ENCODE data around the gene C1orf226.
"Not testable (repeated sequence)": the region's sequence is repeated elsewhere in the genome, so short reads cannot be mapped to it uniquely, and the experiment has no call there.

C1orf226 gene, protein sequence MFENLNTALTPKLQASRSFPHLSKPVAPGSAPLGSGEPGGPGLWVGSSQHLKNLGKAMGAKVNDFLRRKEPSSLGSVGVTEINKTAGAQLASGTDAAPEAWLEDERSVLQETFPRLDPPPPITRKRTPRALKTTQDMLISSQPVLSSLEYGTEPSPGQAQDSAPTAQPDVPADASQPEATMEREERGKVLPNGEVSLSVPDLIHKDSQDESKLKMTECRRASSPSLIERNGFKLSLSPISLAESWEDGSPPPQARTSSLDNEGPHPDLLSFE

GRCh38 chr1:162381383-162381782, at the start of gene C1orf226:
TSS of gene C1orf226 (plus strand) at chr1:162381728. CDS start at chr1:162381902, 174 bp downstream.
- in situ Hi-C loops (cut with HindIII; ENCODE audit: low sequenced_read_pairs): no loop called here

DNA sequence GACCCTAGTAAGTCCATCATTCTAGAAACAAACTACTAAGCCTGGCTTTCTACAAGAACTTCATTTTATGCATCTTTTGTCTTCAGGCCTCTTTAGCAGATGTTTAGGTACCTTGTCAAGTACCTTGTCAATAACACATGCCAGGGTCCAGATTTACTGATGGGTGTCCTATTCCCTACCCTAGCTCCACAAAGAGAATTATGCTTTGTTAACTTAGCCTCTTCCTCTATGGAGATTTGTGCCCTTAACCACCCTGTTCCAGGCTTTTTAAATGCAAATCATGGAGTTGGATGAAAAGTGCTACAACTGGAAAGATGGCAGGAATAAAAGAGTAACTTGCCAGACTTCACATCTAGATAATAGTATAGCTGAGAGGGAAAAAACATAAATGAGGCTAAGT, 47.5 kb upstream of the C1orf226 start:
- in situ Hi-C loops (cut with HindIII; ENCODE audit: low sequenced_read_pairs): no loop called here

- in situ Hi-C loops (cut with HindIII; ENCODE audit: low sequenced_read_pairs): no loop called here
Observed at GRCh38 chr1:162335126-162335525, 46.4 kb upstream of the C1orf226 start.

DNA sequence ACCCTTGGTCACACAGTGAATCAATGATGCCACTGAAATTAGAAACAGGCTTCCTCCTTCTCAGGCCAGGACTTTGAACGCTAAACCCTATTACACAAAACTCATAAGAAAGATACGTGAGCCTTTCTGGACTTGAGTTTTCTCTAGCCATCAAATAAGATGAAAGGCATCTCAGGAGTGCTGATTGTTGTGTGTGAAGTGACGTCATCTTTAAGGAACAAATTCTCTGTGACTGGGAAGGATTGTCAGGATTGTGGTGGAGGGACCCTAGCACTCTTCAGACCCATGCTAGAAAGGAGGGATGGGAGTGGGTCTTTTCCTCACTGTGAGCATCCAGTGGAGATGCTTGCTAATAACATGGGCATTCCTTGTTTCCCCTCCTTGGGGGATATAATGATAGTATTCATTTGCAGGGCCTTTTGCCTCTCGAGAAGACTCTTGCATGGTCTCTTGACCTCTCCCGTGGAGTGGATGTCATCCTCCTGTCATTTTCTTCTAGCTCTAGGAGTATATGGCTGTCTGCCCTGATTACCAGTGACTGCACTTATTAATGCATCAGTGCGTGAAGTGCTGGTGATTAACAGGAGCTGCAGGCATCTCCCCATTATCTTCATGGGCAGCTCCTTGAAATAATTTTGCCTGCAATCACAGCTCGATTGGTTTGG, 44.8 kb upstream of the C1orf226 start:
- in situ Hi-C loops (cut with HindIII; ENCODE audit: low sequenced_read_pairs): no loop called here

DNA sequence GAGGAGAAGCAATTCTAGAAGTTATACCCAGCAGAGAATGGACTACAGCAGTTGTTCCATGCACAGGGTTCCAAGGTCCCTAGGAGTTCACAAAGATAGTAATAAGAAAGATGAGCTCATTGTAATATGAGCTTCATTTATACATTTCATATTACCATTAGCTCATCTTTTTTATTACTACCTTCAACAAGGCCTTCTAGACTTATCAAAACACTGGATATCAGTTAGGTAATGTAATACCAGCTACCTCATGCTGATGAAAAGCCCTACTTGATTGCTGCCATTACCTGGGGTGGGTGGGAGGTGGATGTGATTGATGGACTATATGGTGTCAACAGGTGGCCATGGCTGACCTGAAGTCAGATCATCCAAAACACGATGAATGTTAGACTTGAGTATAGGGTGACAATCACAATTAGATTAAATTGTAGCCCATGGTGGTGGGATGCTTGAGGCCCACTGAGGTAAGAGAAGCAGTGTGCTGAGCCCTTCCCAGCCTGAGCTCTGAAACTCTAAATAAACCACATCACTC, 39.0 kb upstream of the C1orf226 start:
- in situ Hi-C loops (cut with HindIII; ENCODE audit: low sequenced_read_pairs): no loop called here

- in situ Hi-C loops (cut with HindIII; ENCODE audit: low sequenced_read_pairs): no loop called here
Observed at GRCh38 chr1:162343470-162343869, 38.1 kb upstream of the C1orf226 start.

DNA sequence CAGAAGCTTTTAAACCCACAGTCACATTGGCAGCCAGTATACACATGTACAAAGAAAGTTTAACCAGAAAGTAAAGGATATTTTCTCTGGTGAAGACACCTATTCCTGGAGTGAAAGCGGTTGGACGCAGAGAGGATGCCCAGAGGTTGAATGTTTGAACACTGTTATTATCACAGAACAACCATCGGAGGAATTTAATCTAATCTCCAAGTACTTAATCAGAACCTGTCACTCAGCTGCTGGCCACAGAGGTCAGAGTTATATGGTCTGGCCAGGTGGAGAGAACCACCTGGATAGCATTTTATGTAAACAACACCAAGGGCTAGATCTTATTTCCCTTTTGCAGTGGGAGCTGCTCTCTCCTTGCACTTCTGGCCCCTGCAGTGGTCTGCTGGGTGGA, 34.2 kb upstream of the C1orf226 start:
- in situ Hi-C loops (cut with HindIII; ENCODE audit: low sequenced_read_pairs): no loop called here

DNA sequence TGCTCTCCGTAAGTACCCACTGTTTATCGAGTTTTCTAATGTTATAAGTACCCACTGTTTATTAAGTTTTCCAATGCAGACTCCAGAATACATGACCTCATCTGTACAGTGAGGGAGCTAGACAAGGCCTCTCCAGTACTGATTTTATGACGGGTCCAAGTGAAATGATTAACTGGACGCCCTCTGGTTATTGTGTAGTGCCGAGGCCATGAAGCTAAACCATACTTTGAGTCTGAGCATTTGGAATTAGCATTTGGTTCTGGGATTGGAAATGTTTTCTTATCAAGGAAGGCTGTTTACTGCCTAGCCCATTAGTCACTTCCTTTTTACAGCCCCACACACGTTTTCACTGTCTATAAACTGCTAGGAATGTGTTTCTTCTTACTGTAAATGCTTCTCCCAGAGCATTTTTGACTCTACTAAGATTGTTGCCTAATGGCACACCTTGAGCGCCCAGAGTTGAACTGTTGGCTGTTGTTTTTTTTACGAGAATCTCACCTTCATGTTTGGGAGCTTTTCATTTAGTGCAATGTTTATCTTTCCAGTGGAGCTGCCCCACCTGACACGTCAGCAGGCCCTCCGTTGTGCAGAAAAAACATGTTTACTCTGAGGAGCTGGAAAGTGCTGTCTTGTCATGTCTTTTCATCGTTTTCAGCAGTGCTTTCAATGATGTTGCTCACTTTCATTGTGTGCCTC, 31.7 kb upstream of the C1orf226 start:
- in situ Hi-C loops (cut with HindIII; ENCODE audit: low sequenced_read_pairs): no loop called here

GRCh38 chr1:162351246-162351842, 30.2 kb upstream of the C1orf226 start:
- in situ Hi-C loops (cut with HindIII; ENCODE audit: low sequenced_read_pairs): no loop called here

GRCh38 chr1:162351874-162352273, 29.7 kb upstream of the C1orf226 start:
- in situ Hi-C loops (cut with HindIII; ENCODE audit: low sequenced_read_pairs): not testable (repeated sequence)

- in situ Hi-C loops (cut with HindIII; ENCODE audit: low sequenced_read_pairs): no loop called here
Observed at GRCh38 chr1:162353078-162353477, 28.4 kb upstream of the C1orf226 start.

DNA sequence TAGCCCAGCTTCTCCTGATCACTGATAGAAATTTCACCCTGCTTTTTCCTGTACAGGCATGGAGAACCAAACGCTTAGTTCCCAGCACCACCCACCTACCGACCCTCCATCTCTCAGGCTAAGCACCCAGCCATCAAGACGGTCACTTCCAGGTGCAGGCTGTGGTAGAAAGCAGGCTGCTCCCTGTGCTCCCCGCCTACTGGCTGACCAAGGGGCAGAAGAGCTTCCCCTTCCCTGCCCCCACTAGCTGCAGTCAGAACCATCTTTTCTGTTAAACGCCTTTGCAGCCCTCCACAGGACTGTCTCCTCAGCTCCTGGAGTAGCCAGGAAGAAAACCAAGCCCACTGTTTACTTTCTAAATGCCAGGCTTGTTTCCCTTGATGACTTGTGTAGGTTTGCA, 27.8 kb upstream of the C1orf226 start:
- in situ Hi-C loops (cut with HindIII; ENCODE audit: low sequenced_read_pairs): no loop called here

DNA sequence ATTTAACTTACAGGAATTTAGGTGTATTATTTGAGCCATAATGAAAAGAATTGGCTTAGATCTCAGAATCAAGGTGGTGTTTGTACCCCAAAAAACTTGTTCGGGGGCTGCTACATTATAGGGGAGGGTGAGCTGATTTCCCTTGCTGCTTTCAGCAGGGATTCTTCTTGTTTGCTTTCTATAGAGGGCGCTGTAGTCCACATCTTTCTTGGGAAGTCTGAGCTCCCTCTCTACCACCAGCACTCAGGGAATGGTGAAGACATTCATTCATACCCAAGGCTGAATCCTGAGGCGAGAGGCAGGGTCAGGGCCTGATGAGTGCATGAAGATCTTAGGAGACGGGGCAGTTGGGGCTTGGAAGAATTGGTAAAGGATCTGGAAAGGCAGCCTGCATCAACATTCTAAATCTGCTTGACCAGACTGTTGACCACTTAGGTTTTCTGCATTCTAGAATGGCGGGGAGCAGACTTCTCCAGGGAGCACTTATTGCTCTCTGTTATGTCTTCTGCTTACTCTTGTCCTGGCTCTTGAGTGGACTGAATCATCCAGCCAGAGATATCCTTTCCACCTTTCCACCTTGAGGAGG, 23.8 kb upstream of the C1orf226 start:
- in situ Hi-C loops (cut with HindIII; ENCODE audit: low sequenced_read_pairs): no loop called here

DNA sequence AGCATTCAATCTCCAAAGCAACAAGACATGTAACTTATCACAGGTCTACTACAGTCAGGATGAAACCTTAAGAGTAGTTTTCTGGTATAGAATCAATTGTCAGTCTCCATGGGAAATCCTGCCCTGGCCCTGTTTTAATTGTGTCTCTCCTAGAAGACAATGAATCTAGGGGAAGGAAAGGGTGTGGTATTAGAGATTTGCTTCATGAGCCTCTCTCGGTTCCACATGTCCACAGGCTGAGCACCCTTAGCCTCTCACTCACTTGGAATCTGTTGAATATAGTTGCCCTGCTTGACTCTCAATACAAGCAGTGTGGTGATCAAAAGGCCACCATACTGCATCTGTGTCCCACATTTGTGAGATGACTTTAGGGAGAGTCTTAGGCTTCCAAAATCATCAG, 22.6 kb upstream of the C1orf226 start:
- in situ Hi-C loops (cut with HindIII; ENCODE audit: low sequenced_read_pairs): no loop called here

GRCh38 chr1:162359523-162360236, 21.8 kb upstream of the C1orf226 start:
- in situ Hi-C loops (cut with HindIII; ENCODE audit: low sequenced_read_pairs): no loop called here

DNA sequence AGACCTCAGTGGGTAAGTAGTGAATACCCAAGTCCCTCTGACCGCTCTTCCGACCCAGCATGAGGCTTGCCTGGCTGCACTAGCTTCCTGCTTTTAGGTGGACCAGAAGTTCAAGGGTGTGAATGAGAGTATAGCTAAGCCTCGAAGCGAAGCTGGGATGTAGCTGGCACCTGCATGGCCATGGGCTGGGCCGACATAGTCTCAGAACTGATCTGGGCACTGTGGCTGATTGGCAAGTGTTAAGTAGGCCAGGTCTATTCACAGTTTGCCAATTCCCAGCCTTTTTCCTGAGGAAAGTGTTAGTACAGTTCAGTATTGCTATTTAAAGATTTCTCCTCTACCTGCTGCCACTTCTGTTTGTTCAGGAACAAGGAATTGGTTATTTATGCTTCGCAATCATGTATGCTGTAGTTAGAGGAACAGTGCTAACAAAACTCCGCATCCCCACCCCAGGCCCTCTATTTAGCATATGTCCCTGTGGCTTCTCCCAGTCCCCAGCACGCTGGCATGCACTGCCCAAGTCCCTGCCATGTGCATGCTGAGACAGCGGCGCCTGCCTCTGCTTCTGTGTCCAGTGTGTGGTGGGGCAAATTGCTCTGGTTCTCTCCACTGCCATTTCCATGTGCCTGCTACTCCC, 21.2 kb upstream of the C1orf226 start:
- in situ Hi-C loops (cut with HindIII; ENCODE audit: low sequenced_read_pairs): no loop called here

- in situ Hi-C loops (cut with HindIII; ENCODE audit: low sequenced_read_pairs): no loop called here
Observed at GRCh38 chr1:162360874-162361260, 20.7 kb upstream of the C1orf226 start.

- in situ Hi-C loops (cut with HindIII; ENCODE audit: low sequenced_read_pairs): no loop called here
Observed at GRCh38 chr1:162361349-162361748, 20.2 kb upstream of the C1orf226 start.

- in situ Hi-C loops (cut with HindIII; ENCODE audit: low sequenced_read_pairs): no loop called here
Observed at GRCh38 chr1:162363823-162364222, 17.7 kb upstream of the C1orf226 start.

- in situ Hi-C loops (cut with HindIII; ENCODE audit: low sequenced_read_pairs): no loop called here
Observed at GRCh38 chr1:162364498-162364897, 17.0 kb upstream of the C1orf226 start.
